ENCODE results near the gene TMEM161A.

TMEM161A gene

GRCh38 chr19:19095691-19096090, 42.6 kb downstream of the TMEM161A start:
- no peak for DNase-seq

- DNase-seq: no peak
Measured at GRCh38 chr19:19094513-19094912, 43.8 kb downstream of the TMEM161A start.

- no peak for DNase-seq
Measured at GRCh38 chr19:19087676-19088075, 50.6 kb downstream of the TMEM161A start.

- no peak for DNase-seq
Measured at GRCh38 chr19:19083413-19084178, 54.7 kb downstream of the TMEM161A start.

- DNase-seq: no peak
Measured at GRCh38 chr19:19081642-19082151, 56.6 kb downstream of the TMEM161A start.

- no peak for DNase-seq
Measured at GRCh38 chr19:19079571-19079970, 58.7 kb downstream of the TMEM161A start.

GRCh38 chr19:19078801-19079200, 59.5 kb downstream of the TMEM161A start:
- no peak for DNase-seq

- DNase-seq: no peak
Measured at GRCh38 chr19:19077103-19077502, 61.2 kb downstream of the TMEM161A start.

- DNase-seq: no peak
Measured at GRCh38 chr19:19076476-19076875, 61.8 kb downstream of the TMEM161A start.

GRCh38 chr19:19075126-19075525, 63.2 kb downstream of the TMEM161A start:
- DNase-seq: no peak

- DNase-seq: peak; percentile 96
Measured at GRCh38 chr19:19074196-19074882, 63.9 kb downstream of the TMEM161A start.

GRCh38 chr19:19071897-19072296, 66.4 kb downstream of the TMEM161A start:
- no peak for DNase-seq
